GM21526 (cell line): ENCODE measurements around the gene IL17RC.

Experiments
- ATAC-seq: cut with Tn5 transposase; IDR thresholded peaks from one replicate; pipeline ENCODE4 v1.9.1; 2021; ENCODE audit warnings: moderate library complexity; ENCODE audit not compliant: unreplicated experiment, low FRiP score

Gene IL17RC

GRCh38 chr3:9976721-9977709 is 60.1 kb downstream of the IL17RC start:
- no peak for ATAC-seq

- ATAC-seq = no peak
These were observed 61.9 kb downstream of the IL17RC start for GRCh38 chr3:9978710-9979305.

- no peak for ATAC-seq
These were observed 63.4 kb downstream of the IL17RC start for GRCh38 chr3:9980251-9980650.
